GM13976 (cell line): Measurements from ENCODE around the gene CFAP410.
A peak's percentile ranks its signal among the peaks of the same experiment; 100 is the strongest.
"Not testable (repeated sequence)": the region's sequence is repeated elsewhere in the genome, so short reads cannot be mapped to it uniquely, and the experiment has no call there.

Experiments used
- DNase-seq: peaks from one replicate; pipeline ENCODE4 v3.0.0; 2012; ENCODE audit warnings: low spot score
- in situ Hi-C: fragments of 300-500 bp; cut with MboI; formaldehyde crosslinking; loops from one replicate; pipeline ENCODE4 v1.12.0; 2022; ENCODE audit warnings: low sequenced_read_pairs, mixed read lengths, inconsistent platforms; ENCODE audit not compliant: unreplicated experiment
- TF ChIP-seq, protein P1 (sequence below): IDR thresholded peaks from 2 replicates; pipeline ENCODE4 v1.5.1; 2012; ENCODE audit warnings: borderline replicate concordance, mild to moderate bottlenecking; ENCODE audit not compliant: insufficient read depth; ENCODE audit errors: extremely low read depth, missing control alignments, control extremely low read depth

The CFAP410 gene

DNA sequence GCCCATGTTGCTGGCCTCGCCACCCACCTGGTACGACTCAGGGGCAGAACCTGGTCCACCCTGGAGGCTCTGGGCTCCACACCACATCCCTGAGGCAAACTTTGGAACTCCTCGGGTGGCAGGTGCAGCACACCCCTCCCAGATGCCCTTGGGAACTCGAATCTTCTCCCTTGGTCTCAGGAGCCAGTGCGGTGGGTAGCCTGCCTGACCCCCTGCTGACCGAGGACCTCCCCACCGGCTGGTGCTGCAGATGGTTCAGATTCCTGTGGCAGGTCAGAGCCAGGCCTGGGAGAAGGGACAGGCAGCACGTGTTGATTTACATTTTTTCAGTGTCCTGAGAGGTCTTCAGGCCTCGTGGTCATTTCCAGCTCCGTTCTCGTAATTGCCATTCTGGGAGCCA lies 6.3 kb upstream of the CFAP410 start:
- TF ChIP-seq, protein P1, sequence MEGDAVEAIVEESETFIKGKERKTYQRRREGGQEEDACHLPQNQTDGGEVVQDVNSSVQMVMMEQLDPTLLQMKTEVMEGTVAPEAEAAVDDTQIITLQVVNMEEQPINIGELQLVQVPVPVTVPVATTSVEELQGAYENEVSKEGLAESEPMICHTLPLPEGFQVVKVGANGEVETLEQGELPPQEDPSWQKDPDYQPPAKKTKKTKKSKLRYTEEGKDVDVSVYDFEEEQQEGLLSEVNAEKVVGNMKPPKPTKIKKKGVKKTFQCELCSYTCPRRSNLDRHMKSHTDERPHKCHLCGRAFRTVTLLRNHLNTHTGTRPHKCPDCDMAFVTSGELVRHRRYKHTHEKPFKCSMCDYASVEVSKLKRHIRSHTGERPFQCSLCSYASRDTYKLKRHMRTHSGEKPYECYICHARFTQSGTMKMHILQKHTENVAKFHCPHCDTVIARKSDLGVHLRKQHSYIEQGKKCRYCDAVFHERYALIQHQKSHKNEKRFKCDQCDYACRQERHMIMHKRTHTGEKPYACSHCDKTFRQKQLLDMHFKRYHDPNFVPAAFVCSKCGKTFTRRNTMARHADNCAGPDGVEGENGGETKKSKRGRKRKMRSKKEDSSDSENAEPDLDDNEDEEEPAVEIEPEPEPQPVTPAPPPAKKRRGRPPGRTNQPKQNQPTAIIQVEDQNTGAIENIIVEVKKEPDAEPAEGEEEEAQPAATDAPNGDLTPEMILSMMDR: no peak
- in situ Hi-C loops: loop anchor here (10.0 kb wide), 1 partner anchor 449 kb away; no protein-coding TSS in a partner anchor
- DNase-seq: no peak

DNA sequence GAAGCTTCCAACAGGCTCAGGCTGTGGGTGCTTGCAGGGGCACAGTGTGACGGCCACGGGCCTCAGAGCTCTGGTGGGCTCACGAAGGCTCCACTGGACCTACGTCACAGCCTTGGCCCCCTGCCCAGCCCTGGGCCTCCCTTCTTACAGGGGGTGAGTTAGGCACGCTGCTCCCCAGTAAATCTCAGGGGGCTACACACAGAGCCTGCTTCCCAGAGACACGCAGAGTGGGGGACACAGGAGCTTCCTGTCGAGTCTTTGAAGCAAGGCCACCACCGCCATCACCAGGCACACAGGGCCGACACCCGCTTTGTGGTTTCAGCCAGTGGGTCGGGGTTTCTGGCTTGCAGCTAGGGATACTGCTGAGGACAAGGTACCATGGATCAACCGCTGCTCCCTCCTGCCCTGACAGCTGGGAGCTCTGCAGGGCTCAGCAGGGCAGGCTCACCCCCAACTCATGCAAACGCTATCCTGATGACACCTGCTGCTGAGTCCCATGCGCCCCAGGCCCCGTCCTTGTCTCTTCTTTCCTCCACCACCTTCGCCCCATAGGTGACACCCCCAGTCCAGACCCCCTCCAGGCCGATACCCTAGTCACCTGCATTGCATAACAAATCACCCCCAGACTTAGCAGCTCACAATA lies 5.5 kb upstream of the CFAP410 start:
- TF ChIP-seq, protein P1: no peak
- in situ Hi-C loops: loop anchor here (10.0 kb wide), 1 partner anchor 450 kb away; no protein-coding TSS in a partner anchor
- DNase-seq: no peak

DNA sequence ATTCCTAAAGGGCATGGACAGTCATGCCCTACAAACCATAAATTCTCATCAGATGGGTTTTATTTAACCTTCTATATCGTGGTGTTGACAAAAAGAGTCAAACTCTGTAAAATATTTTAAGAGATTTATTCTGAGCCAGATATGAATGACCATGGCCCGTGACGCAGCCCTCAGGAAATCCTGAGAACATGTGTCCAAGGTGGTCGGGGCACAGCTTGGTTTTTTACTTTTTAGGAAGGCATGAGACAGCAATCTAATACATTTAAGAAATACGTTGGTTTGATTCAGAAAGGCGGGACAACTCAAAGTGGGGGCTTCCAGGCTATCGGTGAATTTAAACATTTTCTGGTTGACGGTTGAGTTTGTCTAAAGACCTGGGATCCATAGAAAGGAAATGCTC lies 3.8 kb upstream of the CFAP410 start:
- DNase-seq: not testable (repeated sequence)
- in situ Hi-C loops: loop anchor here (10.0 kb wide), 1 partner anchor 452 kb away; no protein-coding TSS in a partner anchor

DNA sequence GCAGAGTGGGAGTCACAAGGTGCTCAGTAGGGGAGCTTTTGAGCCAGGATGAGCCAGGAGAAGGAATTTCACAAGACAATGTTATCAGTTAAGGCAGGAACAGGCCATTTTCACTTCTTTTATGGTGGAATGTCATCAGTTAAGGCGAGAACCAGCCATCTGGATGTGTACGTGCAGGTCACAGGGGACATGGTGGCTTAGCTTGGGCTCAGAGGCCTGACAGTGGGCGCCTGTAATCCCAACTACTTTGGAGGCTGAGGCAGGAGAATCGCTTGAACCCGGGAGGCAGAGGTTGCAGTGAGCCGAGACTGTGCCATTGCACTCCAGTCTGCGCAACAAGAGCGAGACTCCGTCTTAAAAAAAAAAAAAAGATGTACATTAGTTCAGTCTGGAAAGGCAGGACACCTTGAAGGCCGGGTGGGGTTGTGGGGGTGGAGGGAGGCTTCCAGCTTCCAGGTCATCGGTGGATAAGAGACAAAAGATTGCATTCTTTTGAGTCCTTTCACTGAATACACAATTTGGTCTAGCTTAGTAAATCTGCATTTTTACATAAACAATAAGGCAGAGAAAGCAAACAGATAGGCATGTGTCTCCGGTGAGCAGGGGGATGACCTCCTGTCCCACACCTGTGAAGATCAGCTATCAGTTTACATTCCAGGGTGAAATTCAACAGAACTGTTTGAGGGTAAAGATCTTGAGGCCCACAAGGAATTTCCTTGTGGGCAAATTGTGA lies 2.7 kb upstream of the CFAP410 start:
- in situ Hi-C loops: loop anchor here (10.0 kb wide), 1 partner anchor 453 kb away; no protein-coding TSS in a partner anchor

DNA sequence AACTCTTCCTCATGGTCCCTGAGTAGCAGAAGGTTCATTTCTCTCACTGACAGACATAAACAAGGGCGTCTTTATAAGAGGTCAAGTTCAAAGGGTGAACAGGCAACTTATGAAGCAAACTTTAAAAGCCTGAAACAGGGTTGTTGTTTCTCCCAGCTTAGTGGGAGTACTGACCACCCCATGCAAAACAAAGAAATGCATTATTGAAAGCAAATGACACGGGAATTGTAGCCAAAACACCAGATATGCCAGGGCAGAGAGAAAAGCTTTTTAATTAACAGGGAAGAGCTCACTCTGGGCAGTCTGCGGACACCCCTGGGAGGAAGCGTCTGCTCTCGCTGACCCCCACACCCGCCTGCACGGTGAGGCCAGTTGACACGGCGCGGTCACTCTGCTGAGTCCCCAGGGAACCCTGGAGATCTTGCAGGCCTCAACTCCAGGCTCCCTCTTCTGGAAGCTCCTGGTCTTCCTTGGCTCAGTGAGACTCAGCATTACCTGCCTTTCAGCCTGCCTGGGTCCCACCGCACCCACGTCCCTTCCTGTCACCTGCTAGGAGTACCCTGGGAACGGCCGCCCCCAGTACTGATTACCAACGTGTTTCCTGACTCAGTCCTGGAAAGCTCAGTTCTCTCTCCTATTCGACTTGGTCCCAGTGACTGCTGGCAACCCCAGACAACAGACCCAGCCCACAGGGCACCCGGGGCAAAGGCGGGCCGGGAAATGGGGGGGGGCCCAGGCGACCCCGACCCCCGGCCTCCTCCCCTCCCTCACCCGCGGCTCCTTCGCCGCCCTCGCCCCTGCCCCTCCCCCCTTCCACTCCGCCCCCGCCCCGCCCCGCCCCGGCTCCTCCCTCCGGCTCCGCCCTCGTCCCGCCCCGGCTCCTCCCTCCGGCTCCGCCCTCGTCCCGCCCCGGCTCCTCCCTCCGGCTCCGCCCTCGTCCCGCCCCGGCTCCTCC lies 972 bp downstream of the CFAP410 start:
- in situ Hi-C loops: no loop called here
- TF ChIP-seq, protein P1: no peak
- peak; percentile 71 for DNase-seq

More for the DNA sequence above, 2.7 kb upstream of the CFAP410 start:
- DNase-seq: not testable (repeated sequence)

DNA sequence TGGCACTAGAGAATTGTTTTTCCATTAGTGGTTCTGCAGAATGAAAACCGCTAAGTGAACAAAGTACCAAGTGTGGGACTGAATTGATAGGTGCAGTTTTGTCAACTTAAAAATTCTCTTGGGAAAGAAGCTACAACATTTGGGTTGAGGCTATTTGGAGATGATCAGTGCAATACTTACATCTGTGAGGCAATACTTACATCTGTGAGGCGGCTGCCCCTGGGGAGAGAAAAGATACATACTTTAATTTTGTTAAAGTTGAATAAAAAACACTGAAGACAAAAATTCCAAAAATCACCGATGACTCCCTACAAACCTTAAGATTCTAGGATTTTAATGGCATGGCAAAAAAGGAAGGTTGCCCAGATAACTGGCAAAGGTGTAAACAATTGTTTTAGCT lies 1.7 kb downstream of the CFAP410 start:
- in situ Hi-C loops: no loop called here
- no peak for DNase-seq
- TF ChIP-seq, protein P1: no peak

DNA sequence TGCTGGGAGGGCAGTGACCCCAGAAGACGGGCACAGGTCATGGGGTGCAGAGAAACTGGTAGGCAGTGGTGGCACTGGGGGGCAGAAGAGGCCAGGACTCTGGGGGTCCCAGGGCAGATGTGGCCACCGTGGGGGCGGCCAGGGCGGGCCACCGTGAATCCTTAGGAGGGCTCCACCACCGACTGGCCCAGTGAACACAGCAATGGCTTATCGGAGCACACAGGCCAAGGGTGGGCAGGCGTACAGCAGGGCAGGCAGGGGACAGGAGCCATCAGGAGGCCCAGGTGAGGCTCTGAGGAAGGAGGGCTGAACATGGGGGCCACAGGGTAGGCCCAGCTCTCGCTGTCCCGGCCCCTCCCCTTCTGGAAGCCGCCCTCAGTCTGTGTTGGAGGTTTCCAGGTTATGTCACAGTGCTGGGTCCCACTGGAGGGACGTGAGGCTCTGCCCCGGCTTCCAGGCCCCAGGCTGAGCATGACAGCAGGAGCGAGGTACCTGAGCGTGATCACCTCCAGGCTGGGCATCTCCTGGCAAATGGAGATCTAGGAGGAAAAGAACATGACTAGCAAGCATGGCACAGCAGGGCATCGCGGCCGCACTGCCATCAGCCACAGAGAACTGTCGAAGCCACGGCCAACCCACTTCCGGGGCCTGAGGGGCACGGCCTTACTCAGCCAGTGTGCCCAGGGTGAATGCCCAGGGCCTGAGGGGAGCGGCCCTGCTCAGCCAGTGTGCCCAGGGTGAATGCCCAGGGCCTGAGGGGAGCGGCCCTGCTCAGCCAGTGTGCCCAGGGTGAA lies 3.7 kb downstream of the CFAP410 start:
- TF ChIP-seq, protein P1: no peak
- in situ Hi-C loops: no loop called here

More for the DNA sequence above, 3.7 kb downstream of the CFAP410 start:
- DNase-seq: no peak
